ENCODE measurements around the gene NRBF2.
"Not testable (repeated sequence)": the region's sequence is repeated elsewhere in the genome, so short reads cannot be mapped to it uniquely, and the experiment has no call there.

The NRBF2 gene

DNA sequence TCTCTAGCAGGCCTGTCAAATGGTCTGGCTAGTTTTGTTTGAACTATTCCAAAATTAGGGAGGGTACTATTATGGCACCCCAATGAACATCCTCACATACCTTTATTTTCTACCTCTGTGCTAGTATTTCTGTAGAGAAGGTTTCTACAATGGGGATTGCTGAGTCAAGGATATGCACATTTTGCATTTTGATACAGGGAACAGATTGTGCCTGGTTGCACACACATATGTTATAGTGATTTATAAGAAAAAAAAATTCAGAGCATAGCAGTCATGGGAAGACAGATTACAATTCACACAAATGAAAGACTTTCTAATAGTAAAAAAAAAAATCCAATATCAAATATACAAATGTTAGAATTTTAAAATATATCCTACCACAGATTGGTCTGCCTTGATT, 14.1 kb upstream of the NRBF2 start:
- DNase-seq = no peak

DNA sequence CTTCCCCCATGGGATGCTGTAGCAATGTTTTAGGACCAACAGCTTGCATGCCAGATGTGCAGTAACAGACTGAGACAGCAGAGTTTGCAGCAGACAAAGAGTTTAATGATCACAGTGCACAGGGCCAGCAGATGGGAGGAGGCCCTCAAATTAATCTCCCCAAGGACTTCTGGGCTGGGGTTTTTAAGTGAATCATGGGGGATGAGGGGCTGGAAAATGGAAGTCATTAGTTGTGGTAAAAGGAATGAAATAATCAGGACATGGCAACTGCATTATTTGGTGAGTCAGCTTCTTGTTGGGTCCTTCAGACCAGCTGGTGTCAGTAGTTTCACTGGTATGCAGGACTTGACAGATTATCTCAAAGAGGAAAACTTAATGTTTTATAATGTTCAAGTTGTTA, 12.6 kb upstream of the NRBF2 start:
- no peak for DNase-seq

DNA sequence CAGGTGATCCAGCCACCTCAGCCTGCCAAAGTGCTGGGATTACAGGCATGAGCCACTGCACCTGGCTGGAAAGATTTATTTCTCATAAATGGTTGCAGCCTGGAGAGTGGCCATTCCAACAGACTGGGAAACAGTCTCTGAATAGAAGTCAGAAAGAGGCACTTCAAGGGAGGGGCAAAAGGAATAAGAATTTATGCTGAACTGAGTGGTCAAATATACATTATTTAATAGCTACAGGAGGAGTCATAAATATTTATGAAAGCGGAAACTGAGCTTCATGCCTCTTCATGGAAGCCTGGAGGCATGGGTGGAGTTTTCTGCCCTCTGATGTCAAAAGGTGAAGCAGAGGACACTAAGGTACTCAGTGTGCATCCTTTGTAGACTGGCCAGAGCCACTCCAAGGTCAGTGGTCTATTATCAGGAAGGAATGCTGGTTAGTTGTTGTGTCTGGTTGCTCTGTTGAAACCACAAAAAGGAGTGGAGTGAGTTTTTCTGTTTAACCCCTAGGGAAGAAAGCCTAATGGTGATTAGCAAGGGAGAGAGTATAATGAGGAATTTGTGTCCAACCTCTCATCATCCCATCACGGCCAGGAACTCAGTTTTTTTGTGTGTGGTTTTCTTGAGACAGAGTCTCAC, 9.3 kb upstream of the NRBF2 start:
- DNase-seq = no peak

DNA sequence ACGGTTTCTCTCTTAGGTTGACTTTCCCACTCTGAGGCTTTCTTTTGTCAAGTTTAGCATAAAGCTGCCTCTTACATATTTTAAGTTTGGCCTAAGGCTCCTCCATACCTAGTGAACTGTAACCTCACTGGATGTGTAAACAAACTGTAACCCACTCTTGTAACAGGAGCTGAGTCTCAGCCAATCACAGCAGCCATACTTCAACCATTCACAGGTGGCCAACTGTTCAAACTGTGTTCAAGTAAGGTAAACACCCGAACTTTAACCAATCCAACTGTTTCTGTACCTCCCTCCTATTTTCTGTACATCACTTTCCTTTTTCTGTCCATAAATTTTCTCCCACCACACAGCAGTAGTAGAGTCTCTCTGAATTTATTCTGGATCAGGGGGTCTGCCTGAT, 7.7 kb upstream of the NRBF2 start:
- no peak for DNase-seq

DNA sequence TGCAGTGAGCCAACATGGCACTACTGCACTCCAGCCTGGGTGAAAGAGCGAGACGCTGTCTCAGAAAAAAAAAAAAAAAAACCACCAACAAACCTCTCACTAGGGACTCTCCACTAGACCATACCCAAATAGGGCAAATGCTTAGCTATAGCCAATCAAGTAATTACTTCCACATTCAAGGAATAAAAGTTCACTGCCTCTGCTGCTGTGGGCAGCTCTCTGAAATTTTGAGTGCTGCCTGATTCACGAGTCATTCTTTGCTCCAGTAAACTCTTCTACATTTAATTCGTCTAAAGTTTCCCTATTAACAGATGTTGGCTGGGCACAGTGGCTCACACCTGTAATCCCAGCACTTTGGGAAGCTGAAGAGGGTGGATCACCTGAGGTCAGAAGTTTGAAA, 4.7 kb upstream of the NRBF2 start:
- no peak for DNase-seq

DNA sequence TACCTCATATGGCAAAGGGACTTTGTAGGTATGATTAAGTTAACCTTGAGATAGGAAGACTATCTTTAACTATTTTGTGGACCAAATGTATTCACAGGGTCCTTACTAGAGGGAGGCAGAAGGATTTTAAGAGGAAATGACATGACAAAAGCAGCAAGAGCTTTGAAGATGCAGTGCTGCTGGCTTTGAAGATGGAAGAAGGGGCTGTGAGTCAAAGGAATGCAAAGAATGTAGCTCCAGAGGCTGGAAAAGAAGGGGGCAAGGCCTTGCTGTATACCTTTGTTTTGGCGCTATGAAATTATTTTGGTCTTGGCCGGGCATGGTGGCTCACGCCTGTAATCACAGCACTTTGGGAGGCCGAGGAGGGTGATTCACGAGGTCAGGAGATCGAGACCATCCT, 3.2 kb upstream of the NRBF2 start:
- no peak for DNase-seq

DNA sequence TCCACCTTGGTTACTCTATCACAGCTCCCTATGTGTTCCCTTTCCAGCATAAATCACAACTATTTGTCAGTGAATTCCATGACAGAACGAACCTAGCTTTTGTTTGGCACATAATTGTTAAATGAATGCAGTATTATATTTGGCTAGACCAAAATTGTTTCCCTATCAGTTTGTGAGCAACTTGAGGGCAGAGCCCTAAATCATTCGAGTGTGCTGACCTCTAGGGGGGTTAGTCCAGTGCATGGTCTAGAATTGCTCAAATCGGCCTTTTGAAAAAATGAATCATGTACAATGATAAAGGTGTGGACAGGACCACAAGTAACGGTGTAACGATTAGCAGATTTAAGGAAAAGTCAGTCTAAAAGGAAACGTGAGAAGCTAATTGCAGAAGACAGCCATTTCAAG, 475 bp upstream of the NRBF2 start:
- DNase-seq = no peak

DNA sequence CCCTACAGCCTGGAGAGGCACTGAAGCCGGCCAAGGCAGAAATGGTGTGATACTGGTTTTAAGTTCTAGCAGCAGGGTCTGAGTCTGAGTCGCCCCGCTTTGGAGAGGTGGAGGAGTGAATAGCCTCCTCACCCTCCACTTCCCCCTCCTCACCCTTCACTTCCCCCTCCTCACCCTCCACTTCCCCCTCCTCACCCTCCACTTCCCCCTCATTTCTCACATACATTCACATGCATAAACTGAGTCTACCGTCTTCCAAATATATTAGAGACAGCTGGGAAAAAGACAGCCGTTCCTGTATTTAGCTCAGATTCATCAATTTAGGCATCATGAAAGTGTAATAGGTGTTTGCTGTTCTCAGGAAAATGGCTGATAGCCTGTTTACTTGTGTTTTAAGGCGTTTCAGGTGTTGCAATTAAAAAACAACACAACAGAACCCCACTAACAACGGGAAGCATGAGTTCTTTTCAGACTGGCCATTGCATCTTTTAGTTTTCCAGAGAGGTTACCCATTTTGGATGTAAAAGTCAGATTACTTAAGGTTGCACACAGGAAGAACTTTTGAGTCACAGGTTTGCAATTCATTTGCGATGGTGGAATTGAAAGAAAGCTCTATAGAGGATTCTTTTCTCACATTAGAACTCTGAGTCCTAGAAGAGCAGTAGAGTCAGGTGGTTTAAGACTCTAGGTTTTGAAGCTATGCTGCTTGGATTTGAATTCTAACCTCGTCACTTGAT, 861 bp downstream of the NRBF2 start:
- no peak for DNase-seq

DNA sequence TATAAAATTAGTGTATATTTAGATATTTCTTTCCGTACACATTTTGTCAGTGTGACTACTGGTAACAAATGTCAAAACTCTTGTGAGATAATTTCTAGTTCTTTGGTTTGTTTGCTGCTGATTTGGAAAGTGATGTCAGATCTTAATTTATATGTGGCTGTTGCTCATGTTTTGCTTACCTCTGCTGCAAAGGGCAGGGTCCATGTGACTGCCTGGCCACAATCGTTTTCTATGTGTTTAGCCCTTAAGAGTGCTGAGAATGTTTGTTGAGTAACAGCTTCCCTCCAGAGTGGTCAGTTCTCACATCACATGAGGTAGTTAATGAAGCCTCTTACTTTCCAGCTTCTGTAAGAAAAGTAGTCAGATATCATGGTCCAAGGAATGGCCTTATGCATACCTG, 4.2 kb downstream of the NRBF2 start:
- no peak for DNase-seq

DNA sequence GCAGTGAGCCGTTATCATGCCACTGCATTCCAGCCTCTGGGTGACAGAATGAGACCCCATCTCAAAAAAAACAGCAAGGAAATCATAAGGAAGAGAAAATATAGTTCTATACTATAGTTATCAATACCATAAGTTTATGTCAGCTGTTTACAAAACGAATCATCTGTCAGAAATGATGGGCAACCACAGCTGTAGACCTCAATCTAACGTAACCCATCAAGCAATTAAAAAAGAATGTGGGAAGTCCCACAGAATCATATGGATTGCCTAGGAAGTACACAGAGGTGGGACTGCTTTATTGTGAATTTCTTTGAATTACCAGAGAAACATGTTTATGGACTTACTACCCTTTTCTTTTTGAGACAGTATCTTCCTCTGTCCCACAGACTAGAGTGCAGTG, 6.9 kb downstream of the NRBF2 start:
- no peak for DNase-seq

DNA sequence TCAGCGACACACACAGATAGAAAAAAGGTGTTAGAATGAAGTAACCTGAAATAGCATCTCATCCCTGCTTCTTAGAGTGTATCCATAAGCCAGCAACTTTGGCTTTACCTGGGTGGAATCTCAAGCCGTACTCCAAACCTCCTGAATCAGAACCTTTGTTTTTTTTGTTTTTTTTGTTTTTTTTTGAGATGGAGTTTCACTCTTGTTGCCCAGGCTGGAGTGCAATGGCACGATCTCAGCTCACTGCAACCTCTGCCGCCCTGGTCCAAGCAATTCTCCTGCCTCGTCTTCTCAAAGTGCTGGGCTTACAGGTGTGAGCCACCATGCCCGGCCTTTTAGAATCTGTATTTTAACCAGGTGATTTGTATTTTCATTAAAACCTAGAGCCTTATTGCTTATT, 9.0 kb downstream of the NRBF2 start:
- no peak for DNase-seq

DNA sequence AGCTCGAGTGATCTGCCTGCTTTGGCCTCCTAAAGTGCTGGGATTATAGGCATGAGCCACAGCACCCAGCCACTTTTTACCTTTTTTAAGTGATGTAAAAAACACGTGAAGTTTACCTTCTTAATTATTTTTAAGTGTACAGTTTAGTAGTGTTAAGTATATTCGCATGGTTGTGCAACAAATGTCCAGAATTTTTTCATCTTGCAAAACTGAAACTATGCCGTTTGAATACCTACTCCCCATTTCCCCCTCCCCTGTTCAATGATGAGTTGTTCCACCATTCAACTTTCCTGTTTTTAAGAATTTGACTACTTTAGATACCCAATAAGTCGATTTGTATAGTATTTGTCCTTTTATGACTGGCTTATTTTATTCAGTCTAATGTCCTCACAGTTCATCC, 10.9 kb downstream of the NRBF2 start:
- no peak for DNase-seq

DNA sequence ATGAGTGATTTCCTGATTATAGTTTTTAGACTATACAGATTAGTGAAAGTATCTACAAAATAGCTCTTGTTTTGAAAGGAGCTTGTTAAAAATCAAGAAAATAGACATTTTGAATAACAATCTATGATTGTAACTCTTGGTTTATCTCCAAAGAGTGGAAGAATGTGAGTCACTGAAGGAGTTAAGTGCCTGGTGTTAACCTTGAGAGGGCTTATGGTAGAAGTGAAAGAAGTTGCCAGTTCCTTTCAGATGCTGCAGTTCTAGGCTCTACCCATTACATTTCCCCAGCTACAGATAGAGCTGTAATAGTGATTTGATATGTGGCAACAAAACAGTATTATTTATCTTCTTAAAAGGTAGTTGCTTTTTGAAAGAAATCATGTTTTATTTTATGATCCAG, 12.7 kb downstream of the NRBF2 start:
- DNase-seq = no peak

DNA sequence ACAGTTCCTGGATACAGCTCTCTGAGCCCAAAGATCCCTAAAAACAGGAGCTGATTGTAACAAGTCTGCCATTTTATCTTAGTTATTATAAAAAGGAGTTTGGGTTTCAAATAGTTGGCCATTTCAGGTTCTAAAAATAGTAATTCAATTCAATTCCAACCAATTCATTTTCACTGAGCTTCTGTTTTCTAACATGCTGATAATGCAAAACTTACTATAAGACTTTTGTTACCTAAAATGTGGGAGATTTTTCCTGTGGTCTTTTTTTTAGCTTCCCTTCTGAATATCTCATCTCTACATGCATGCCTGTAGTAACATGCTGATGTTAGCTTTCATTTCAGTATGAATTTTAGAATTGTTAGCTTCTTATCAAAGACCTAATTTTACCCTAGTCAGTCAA, 13.4 kb downstream of the NRBF2 start:
- no peak for DNase-seq

DNA sequence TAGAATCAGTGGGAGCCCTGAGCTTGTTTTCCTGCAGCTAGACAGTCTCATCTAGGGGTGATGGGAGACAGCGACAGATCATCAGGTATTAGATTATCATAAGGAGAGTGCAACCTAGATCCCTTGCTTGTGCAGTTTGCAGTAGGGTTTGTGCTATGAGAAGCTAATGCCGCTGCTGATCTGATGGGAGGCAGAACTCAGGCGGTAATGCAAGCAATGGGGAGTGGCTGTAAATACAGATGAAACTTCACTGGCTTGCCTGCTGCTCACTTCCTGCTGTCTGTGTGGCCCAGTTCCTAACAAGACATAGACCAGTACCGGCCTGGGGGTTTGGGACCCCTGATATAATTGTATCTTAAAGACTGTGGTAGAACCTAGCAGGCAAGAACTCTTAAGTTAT, 17.6 kb downstream of the NRBF2 start:
- DNase-seq = no peak

DNA sequence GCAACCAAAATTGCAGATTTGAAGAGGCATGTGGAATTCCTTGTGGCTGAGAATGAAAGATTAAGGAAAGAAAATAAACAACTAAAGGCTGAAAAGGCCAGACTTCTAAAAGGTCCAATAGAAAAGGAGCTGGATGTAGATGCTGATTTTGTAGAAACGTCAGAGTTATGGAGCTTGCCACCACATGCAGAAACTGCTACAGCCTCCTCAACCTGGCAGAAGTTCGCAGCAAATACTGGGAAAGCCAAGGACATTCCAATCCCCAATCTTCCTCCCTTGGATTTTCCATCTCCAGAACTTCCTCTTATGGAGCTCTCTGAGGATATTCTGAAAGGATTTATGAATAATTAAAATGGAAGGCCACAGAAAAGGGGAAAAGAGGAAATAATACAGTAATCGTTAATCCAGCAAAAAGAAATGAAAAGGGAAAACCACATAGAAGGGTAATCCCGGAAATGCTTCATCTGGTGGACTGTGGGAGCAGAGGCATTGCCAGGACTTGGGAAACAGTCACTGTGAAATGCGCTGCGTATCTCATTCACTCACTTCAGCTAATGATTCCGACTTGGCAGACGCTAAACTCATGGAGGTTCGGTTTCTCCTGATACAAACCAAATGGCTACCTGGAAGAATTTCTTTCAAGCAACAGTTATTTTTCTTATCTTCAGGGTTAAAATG, 20.9 kb downstream of the NRBF2 start:
- DNase-seq = not testable (repeated sequence)

DNA sequence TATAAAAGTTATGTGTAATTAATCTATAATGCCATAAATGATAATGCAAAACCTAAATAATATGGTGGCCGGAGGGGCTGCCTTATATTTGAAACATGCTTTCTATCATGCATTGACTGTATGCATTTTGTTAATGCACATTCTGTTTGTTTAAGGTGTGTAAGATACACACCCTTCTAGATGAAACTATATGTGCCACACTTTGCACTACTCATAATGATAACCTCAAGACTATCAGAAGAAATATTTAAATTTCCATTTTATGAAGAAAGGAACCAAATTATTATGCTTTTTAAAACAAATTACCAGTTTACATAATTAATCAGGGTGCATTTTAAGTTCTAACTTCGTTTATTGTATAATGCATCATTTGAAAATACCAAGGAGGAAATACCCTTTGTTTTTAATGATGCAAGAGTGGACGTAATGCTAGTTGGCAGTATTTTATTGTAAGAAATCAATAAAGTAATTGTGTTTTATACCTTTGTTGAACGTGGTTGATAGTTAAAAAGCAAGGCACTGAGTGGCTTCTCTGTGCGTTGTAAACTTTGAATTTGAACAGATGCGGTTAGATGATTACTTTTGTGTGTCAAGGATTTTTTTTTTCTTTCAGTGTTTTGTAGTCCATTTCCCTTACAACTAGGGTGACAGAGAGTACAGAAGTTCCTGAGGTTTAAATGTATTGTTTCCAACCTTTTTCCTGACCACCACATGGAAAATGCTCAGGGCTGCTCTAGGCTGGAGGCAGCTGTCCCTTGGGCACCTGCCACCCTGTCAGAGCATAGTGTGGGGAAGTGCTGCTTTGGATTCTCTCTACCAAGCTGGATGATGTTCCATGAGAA, 21.6 kb downstream of the NRBF2 start:
- DNase-seq = no peak

DNA sequence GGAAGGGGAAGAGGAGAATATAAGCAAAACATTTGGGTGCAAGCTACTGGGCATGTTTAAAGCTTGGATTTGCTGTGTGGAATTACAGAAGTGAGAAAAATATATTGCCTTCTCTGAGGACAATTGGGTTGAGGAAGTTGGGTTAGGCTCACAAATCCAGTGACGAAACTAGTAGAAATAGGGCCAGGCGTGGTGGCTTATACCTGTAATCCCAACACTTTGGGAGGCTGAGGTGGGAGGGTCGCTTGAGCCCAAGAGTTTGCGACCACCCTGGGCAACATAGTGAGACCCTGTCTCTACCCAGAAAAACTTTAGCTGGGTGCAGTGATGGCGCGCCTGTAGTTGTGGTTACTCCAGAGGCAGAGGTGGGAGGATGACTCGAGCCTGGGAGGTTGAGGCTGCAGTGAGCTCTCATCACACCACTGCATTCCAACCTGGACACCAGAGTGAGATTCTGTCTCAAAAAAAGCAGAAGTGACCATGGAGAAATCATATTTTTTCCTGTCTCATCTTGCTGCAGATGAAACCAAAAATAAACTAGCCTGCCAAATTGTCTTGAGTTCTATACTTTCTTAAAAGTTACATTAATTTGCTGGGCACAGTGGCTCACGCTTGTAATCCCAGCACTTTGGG, 22.4 kb downstream of the NRBF2 start:
- DNase-seq = no peak

DNA sequence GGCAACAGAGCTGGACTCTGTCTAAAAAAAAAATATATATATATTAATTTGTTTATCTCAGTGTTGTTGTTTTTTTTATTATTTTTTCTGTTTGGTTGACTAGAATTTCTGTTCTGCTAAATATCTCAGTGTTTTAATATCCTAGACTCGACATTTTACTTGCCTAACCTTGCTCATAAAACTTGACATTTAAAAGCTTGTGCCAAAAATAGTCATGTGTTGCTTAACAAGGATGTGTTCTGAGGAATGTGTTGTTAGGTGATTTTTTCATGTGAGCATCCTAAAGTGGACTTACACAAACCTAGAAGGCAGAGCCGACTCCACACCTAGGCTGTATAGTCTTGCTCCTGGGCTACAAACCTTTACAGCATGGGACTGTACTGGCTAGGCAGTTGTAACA, 23.1 kb downstream of the NRBF2 start:
- no peak for DNase-seq

DNA sequence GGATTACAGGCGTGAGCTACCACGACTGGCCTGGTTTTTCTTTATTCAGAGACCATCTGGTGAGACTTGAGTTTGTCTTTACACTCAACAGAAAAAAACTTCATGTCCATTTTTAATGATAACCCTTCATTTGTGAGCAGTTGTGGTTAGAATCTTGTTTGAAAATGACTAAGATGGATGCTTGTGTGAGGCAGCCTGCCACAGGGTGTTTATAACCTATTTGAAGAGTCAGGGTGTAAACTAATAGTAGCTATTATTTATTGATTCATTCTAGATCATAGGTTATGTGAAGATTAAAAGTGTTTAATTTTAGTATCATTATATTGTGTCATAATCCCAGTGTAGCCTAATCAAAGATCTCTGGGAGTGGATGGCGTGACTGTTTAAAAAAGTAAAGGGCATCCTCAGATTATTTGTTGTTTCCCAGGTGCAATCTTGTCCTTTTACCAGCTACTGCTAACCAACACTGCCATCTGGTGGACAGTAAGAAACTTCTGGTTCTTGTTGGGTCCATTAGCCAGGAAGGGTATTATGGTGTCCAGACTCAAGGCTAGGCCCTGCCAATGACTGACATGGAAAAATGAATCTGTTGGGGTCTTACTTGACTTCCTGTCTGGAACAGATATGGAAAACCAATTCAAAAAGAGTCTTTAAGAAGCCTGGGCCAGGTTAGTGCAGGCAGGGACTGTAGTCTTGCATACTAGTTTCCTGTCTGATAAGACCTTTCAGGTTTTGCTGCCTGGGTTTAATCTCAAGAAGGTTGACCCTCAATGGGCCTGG, 24.9 kb downstream of the NRBF2 start:
- DNase-seq = no peak

DNA sequence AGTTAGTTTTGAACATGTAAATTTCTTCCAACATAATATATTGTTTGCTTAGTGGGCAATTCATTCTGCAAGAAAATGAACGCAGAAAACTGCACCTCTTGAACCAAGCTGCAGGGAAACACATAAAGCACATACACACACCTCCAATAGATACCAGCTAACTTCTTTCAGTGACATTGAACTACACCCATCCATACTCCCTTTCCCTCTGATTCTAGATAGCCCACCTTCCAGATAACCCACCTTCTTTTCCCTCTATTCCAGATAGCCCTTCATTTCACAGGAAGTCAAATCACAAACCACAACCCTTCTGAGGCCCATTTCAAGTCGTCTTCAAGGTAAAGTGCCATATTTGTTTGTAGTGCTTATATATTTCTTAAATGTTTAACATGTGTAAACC, 28.5 kb downstream of the NRBF2 start:
- no peak for DNase-seq

DNA sequence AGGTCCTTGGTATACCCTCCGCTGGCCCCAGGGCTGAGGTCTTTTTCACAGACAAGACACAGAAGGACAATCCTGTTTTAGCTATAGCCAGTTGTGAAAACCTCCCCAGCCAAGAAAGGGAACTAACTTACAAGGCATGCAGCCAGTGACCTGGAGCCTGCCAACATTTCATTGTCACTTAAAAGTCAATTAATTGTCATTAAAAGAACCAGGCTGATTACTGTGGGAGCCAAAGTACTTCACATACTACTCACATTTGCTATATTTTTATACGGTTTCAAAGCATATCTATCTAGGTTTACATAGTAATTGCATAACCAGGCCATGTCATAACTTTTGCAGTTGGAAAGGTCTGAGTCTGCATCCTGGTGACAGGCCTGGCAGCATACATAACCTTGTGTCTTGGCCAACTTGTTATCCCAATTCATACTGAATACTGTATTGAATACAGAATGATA, 31.1 kb downstream of the NRBF2 start:
- DNase-seq = no peak
